22Rv1 (cell line): ENCODE measurements around the gene BAD.

ENCODE experiments used
- H3K27ac ChIP-seq: fragments of 450-650 bp; 2 replicates; pipeline ENCODE4 v1.5.1; 2017
- CTCF ChIP-seq: fragments of 450-650 bp; IDR thresholded peaks from 2 replicates; pipeline ENCODE4 v1.5.1; 2017; ENCODE audit warnings: mild to moderate bottlenecking
- ZFX ChIP-seq: fragments of 450-650 bp; IDR thresholded peaks from 2 replicates; pipeline ENCODE4 v1.6.1; 2017; ENCODE audit warnings: antibody characterized with exemption, borderline replicate concordance

Gene BAD

GRCh38 chr11:64305075-64305690 lies 20.7 kb upstream of the BAD start, which contains the start of gene ESRRA:
Gene ESRRA, plus strand, starts transcription at chr11:64305524. Its CDS starts 1,656 bp downstream, at chr11:64307180.
- peak within 1 kb of the TSS; percentile 99 for H3K27ac ChIP-seq
- no peak for TF ChIP-seq ZFX
- no peak for TF ChIP-seq CTCF

- TF ChIP-seq ZFX (no peak), CTCF (peak; percentile 92)
- peak overlapping the region; percentile 99 for H3K27ac ChIP-seq
These were observed 20.0 kb upstream of the BAD start for GRCh38 chr11:64304316-64305072.

GRCh38 chr11:64304032-64304315 lies 19.5 kb upstream of the BAD start:
- peak overlapping the region; percentile 99 for H3K27ac ChIP-seq
- TF ChIP-seq CTCF, result no peak
- TF ChIP-seq ZFX, result no peak

GRCh38 chr11:64303109-64304031 lies 18.9 kb upstream of the BAD start:
- TF ChIP-seq ZFX (no peak), CTCF (no peak)
- H3K27ac ChIP-seq, result peak overlapping the region; percentile 99

GRCh38 chr11:64299847-64300648 lies 15.6 kb upstream of the BAD start, which contains the start of gene CATSPERZ:
Gene CATSPERZ, plus strand, starts transcription at chr11:64300358. Its CDS starts 53 bp downstream, at chr11:64300411.
- TF ChIP-seq CTCF, result no peak
- TF ChIP-seq ZFX, result no peak
- H3K27ac ChIP-seq, result no peak within 1 kb of the TSS

GRCh38 chr11:64298966-64299846 lies 14.7 kb upstream of the BAD start:
- no peak overlapping the region for H3K27ac ChIP-seq
- TF ChIP-seq CTCF (no peak), ZFX (no peak)
